Gastroesophageal sphincter (tissue), 3 donors: ENCODE data around the gene SLC25A19.

ENCODE experiments used
- CTCF ChIP-seq, 4 experiments: fragments of 200-600 bp in 2 of 4; fragments of 450-650 bp in 2 of 4; sonication (generic) in 1 of 4; IDR thresholded peaks; one replicate each; pipeline ENCODE4 v1.5.1; 2017 to 2019; ENCODE audit warnings: antibody characterized with exemption in 4 of 4, mild to moderate bottlenecking in 2 of 4, moderate library complexity in 2 of 4
- EP300 ChIP-seq: sonication (generic); formaldehyde crosslinking; IDR thresholded peaks from one replicate; pipeline ENCODE4 v1.6.1; 2017; ENCODE audit warnings: antibody characterized with exemption, mild to moderate bottlenecking
- POLR2A ChIP-seq, 2 donors: fragments of 450-650 bp; IDR thresholded peaks; one replicate each; pipeline ENCODE4 v1.6.1; 2017; ENCODE audit warnings: antibody characterized with exemption in 2 of 2, mild to moderate bottlenecking in 2 of 2, moderate library complexity in 1 of 2

- TF ChIP-seq CTCF (IDR thresholded peaks at IDR 0.05), result no peak
- TF ChIP-seq POLR2A (IDR thresholded peaks at IDR 0.05), result no peak
- TF ChIP-seq EP300, result no peak
Observed at GRCh38 chr17:75241502-75241901, 47.7 kb downstream of the SLC25A19 start.
